HG03354 (cell line): ENCODE measurements around the gene MVD.

Experiments used
- ATAC-seq: cut with Tn5 transposase; IDR thresholded peaks from one replicate; pipeline ENCODE4 v1.9.1; 2021; ENCODE audit warnings: mild to moderate bottlenecking; ENCODE audit not compliant: unreplicated experiment, poor library complexity, severe bottlenecking

The MVD gene

DNA sequence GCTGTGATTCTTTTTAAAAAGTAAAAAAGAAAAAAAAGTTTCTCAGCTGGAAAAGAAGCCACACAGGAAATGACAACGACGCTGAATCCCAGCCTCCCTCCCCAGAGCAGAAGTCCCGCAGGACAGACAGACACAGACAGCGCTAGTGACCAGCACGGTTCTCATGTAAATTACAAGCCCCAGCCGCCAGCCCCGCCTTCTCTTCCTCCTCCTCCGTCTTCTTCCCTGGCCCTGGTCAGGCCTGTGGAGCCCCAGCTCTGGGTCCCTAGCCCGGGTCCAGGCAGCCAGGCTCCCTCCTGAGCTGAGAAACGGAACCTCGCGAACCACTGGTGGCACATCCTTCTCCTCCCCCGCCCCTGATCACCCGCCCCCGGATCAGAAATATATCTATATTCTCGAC is 31.5 kb downstream of the MVD start:
- no peak for ATAC-seq

DNA sequence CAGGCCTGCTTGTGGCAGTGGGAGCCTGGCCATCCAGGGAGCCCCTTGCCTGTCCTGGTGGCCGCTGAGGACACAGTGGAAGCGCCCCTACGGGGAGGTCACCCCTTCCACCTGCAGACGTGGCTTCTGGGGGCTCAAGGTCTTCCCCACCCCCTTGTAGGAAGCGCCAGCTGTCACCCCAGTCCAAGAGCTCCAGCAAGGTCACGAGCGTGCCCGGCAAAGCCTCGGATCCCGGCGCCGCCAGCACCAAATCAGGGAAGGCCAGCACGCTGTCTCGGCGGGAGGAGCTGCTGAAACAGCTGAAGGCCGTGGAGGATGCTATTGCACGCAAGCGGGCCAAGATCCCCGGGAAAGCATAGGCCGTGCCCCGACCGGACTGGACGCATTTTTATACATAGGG is 31.9 kb downstream of the MVD start:
- no peak for ATAC-seq

DNA sequence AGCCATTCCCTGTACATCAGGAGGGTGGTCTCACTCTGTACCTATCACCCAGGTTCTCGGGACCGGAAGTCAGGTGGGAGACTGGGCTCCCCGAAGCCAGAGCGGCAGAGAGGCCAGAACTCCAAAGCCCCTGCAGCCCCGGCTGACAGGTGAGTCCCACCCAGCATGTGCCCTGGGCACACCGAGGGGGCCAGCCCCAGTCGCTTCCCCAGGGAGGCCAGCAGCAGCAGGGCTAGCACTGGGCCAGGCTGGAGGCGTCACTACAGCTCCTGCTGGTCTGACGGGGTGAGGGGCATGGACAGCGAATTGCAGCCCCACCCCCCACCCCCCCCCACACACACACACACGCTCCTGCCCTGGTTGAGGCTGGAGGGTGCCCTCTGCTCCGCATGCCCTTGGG is 32.5 kb downstream of the MVD start:
- ATAC-seq: no peak

DNA sequence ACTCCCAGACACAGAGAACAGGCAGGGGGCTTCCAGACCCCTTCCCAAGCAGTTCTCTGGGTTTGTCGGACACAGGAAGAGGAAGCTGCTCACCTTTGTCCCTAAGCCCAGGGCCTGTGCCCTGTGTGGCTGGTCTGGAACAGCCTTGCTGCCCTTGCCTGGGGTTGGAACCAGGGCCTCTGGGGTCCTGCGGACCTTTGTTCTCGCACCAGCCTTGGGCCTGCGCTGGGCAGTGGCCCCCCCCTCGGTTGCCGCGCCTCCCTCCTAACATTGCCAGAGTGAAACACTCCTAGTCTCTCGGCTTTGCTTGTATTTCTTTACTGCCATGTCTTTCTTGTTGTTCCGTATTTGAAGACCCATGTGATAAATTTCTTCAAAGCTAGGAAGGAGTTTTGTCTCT is 33.1 kb downstream of the MVD start:
- no peak for ATAC-seq

DNA sequence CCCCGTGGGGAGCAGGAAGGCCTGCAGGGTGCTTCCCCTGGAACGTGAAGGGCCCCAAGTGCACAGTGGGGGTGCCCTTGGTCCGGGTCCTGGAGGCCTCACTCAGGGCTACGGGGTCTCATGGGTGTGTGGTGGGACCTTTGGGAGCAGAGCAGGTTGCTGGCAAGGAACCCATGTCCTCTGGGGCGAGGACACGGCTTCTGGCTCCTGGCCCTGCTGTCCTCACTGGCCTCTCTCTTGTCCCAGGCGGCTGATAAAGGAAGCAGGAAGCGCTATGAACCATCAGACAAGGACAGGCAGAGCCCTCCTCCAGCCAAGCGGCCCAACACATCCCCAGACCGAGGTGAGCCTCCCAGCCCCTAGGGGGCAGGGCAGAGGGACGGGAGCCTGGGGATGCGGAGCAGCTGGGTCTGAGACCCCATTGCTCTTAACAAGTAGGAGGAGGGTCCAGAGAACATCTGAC is 34.3 kb downstream of the MVD start:
- ATAC-seq: no peak

DNA sequence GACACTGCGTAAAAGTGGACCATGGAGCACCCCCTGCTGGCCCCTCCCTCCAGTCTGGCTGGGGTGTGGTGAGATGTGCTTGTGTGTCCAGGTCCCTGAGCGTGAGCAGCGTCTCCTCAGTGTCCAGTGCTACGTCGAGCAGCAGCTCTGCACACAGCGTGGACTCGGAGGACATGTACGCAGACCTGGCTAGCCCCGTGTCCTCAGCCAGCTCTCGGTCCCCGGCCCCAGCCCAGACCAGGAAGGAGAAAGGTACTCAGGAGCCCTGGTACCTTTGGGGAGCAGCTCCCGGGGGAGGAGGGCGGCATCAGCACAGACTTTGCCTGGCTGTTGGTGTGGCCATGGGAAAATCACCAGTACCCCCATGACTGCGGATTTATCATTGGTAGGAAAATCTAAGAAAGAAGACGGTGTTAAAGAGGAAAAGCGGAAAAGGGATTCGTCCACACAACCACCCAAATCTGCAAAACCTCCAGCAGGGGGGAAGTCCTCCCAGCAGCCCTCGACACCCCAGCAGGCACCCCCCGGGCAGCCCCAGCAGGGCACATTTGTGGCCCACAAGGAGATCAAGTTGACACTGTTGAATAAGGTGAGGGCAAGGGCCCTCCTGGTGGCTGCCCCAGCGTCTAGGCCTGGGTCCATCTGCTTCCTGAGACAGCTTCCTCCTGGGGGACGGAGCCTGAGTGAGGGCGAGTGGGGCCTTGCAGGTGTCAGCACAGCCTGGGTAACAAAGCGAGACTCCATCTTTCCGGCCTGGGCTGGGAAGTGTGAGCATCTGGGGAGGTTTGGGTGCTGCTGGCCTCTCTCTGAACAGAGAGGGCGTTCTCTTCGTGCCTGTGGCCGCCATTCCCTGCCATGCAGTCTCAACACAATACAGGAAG is 35.1 kb downstream of the MVD start:
- no peak for ATAC-seq

DNA sequence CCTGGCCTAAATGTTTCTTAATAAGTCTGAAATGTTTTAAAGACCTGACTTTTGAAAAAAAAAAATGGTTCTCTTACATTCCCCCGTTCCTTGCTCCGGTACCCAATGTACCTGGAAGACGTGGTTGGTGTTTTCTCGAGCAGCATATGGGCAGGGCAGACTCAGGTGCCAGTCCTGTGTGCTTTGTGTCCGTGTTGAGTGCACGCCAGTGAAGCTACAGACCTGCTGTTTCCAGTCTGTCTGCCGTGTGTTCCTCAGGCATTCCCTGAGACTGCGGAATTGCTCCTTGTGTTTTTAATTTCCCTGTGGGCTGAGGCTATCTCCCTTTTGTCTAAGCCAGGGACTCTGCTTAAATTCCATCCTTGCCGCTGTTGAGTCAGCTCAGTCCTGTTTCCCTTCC is 36.2 kb downstream of the MVD start:
- ATAC-seq: no peak

DNA sequence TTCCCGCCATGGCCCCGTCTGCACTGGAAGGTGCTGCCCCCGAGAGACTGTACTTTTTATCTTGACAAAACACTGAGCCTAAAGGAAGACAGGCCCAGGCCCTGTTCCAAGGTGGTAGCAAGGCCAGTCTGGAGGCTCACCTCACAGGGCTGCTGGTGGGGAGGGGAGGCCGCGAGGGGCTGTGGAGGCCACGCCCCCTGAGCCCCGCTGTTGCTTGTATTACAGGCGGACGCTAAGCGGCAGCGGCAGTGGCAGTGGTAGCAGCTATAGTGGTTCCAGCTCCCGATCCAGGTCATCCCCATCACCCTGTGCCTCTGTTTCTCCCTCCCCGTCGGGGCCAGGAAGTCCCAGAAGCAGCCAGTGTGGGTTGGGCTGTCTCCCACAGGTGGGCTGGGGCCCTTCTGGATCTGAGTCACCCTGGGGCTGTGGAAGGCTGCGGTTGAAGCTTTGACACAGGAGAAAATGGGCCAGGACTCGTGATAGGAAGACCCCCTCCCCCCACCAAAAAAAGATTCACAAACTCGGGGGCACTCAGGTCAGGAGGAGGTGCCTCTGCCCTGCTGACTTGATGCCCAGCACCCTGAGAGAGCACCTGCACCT is 37.8 kb downstream of the MVD start:
- no peak for ATAC-seq

DNA sequence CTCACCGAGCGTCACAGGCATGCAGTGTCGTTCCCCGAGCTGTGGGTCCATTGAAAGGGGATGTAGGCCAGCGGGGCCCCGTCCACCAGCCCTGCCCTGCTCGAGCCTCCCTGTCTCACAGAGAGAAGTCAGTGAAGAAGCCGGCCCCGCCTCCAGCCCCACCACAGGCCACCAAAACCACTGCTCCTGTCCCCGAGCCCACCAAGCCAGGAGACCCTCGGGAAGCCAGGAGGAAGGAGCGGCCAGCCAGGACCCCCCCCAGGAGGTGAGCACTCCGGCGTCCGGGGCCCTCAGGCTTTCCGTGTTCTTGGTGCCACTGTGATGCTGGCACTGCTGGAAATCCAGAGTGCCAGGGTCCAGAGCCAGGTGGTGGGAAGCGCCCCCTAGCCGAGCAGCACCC is 38.4 kb downstream of the MVD start:
- no peak for ATAC-seq

DNA sequence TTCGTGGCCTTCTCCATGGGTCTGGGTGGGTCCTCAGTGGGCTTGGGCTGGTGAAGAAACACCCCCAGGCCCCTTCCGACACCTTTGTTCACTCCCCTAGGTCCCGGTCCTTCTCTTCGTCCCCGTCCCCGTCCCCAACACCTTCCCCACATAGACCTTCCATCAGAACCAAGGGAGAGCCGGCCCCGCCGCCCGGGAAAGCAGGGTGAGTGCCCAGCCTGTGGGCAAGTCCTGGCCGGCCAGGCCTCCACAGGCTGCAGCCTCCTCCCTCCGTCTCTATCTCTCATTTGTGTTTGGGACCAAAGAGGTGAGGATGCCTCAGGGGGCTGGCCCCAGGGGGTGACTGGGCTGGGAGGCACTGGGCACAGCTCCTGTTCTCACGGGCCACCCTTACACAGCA is 39.0 kb downstream of the MVD start:
- ATAC-seq: no peak

DNA sequence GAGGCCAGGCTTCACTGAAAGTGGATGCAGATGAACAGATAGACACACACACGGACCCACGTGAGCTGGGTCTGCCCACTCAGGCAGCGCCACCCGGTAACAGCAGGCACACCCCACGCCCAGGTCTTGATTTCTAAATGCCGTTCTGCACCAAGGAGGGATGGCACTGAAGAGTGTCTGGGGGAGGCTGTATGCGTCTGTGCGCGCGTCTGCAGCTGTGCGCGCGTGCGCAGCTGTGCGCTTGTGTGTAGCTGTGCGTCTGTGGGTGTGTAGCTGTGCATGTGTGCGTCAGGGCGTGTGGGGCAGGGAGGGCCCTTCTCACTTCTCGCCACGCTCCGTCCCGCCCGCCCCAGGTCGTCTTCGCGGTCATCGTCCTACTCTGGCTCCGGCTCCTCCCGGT is 40.0 kb downstream of the MVD start:
- ATAC-seq: no peak

DNA sequence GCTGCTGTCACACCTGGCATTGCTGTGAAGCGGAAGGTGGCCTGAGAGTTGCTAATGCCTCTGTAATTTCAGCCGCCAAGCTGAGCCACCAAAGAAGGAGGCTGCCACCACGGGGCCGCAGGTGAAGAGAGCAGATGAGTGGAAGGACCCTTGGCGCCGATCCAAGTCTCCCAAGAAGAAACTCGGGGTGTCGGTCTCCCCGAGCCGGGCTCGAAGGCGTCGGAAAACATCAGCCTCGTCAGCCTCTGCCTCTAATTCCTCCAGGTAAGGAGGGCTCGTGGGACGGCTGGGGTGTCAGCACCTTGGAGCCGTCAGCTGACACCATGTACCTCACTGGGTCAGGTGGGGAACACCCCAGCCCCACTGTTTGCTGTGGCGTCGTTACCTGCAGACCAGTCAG is 40.8 kb downstream of the MVD start:
- no peak for ATAC-seq

DNA sequence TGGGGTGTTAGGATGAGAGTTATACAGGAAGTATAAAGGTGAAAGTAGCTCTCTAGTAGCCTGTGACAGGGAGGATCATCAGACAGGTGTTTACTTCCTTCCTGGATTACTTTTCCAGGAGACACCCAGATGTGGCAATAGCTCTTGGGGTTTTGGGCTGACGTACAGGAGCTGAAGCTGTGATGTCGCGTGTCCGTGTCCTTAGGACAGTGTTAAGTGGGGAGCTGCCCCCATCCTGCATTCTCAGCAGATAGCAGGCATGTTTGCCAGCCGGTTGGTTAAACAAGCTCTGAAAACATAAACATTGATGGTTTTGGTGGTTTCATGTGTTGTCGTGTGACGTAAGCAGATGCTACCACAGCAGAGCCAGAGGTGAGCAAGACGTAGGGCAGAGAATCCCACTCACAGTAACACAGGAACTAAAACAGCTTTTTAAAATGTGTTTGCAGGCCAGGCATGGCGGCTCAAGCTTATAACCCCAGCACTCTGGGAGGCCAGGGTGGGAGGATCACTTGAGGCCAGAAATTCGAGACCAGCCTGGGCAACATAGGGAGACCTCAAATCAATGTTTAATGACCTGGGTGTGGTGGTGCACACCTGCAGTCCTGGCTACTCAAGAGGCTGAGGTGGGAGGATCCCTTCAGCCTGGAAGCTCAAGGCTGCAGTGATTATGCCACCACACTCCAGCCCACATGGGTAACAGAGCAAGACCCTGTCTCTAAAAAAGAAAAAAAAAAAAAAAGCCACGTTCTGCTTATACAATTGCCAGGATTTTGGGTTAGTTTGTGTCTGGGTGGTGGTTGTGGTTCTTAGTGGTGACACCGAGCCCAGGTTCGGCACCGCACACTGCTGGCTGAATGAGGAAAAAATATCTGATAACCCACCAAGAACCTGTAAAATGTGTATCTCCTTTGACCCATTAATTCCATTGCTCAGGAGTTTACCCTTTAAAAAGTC is 42.8 kb downstream of the MVD start:
- no peak for ATAC-seq

DNA sequence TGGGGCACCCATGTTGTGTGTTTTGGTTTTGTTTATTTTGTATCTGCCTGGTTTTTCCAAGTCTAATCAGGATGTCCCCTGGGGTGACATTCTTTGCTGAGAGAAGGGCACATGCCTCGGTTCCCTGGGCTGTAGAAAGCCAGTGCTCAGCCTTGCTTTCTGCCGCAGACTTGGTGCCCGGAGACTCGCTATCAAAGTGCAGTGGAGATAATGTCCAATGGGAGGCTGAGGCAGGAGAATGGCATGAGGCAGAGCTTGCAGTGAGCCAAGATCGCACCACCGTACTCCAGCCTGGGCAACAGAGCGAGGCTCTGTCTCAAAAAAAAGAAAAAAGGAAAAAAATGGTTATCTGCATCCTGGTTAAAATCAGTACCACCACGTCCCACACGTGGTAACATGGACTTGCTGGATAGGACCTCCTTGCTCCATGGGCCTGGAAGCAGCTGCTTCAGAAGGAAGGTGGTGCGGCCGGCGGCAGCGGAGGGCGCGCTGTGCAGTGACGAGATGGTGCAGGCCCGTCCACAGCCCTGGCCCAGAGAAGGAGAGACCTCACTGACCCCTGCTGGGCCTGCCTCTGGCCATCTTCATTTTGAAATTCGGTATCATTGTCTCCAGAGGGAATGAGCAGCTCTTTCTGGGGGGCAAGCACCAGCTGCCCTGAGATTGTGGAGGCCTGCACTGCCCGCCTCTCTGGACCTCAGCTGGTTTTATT is 43.8 kb downstream of the MVD start:
- ATAC-seq: no peak

DNA sequence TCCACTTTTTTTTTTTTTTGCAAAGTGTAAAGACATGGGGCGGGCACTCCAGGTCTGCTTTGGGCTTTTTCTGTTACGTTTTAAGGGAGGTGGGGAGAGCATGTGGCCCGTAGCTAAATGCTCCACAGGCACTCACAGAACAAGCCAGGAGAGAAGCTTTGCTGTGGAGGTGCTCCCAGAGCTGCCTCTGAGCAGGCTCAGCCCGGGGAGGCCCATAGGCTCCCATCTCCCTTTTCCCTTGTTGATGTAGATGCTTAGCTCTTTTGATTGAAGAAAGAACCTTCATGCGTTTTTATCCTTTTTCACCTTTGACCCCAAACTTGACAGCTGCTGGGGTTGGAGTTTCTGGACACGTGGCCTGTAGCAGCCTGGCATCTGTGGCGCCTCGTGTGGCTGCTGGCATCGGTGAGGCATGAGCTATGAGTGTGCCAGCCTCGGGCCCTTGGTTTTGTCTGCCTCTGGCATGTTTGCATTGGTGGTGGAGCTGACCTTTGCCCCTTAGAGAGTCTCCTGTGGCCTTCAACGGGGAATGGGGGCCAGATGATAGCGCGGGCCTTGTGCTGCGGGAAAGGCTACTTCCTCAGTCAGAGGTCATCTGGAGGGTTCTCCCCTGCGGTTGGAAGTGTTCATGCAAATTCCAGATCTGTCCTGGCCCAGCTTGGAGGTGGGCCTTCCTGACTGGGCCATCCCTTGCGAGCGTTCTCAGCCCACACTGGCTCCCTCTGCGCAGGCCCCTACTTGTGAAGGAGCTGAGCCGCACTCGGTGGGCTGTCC is 44.5 kb downstream of the MVD start:
- no peak for ATAC-seq

DNA sequence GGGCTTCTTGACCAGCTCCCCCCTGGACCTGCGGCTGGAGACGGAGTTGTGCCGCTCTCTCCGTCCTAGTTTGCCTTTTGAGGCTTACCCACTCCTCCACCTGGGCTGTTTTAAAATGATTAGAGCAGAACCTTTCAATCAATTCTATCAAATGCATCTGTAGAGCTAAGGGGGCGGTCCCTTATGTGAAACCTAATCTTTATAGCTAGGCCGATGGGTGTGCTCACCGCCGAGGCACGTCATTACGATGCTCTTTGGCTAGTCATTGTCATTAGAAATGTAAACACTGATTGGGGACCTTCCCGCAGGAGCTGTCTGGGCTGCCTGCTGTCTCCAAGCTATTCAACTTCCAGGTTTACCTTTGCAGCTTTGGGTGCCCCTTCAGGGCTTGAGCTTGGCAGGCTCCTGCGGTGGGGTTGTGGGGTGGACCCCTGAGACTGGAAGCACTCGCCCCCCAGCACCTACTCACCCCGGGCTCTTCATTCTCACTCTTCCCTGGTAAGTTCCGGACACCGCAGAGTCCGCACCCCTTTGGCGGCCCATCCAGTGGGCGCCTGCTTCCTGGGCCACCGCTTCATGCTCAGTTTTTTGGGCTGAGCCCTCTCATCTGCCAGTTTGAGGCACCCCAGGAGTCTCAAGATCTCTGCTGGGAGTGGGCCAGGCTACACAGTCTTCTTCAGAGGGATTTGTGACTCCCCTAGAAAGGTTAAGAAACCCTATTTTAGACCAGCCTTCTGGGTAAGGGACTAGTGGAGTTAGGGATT is 45.4 kb downstream of the MVD start:
- ATAC-seq: no peak

DNA sequence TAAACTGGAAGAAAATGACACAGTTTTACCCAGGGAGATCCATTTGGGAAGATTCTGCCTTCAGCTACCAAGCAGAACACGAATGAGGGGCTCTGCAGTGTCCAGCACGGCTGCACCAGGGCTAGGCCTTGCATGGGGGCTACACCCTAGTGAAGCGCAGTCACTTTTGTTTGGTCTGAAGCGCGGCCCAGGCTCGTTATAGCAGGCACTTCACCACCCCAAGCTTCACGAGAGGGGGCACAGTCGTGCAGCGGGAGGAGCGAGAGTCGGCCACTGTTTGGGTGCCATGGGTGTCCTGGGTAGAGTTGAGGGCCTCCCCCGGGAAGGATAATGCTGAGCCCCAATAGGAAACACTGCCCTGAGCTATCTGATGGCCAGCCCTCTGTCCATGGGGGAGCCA is 46.2 kb downstream of the MVD start:
- no peak for ATAC-seq

DNA sequence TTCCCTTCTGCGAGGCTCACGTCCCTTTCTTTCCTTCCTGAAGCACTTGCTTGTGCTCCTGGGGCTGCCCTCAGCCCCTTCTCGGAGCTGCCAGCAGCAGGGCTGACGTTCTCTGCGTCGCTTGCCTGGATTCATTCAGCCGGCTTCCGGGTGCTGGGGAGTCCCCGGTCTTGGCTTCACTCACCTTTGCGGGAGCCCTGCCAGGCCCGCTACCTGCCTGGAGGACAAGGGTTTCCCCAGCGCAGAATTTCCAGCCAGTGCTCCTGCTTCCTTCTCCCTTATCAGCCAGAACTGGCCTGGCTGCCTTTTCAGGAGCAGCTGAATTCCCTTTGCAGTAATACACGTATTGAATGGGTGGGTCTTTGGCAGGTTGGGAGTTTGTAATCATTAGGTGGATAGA is 46.6 kb downstream of the MVD start:
- no peak for ATAC-seq
